Neural cell (in vitro differentiated cells): ENCODE data around the gene SLC38A5.
"Not testable (repeated sequence)": the region's sequence is repeated elsewhere in the genome, so short reads cannot be mapped to it uniquely, and the experiment has no call there.

Experiments
- CTCF ChIP-seq: fragments of 450-650 bp; IDR thresholded peaks from 2 replicates; pipeline ENCODE4 v1.5.1; 2014; ENCODE audit warnings: antibody characterized with exemption, mild to moderate bottlenecking, moderate library complexity; ENCODE audit not compliant: poor library complexity, severe bottlenecking
- EP300 ChIP-seq: fragments of 450-650 bp; conservative IDR thresholded peaks from 2 replicates; pipeline ENCODE4 v1.6.1; 2014; ENCODE audit warnings: antibody characterized with exemption, mild to moderate bottlenecking, moderate library complexity; ENCODE audit not compliant: poor library complexity, severe bottlenecking
- EZH2 ChIP-seq: fragments of 200-600, 300-800 bp; shearing (Covaris generic), sonication (generic); IDR thresholded peaks from 2 replicates; pipeline ENCODE4 v1.6.1; 2014; ENCODE audit warnings: antibody characterized with exemption, low read length, borderline replicate concordance, mild to moderate bottlenecking; ENCODE audit not compliant: insufficient read depth, poor library complexity, severe bottlenecking
- POLR2AphosphoS5 ChIP-seq: IDR thresholded peaks from 2 replicates; pipeline ENCODE4 v1.6.1; 2012
- RAD21 ChIP-seq: fragments of 450-650 bp; conservative IDR thresholded peaks from 2 replicates; pipeline ENCODE4 v1.6.1; 2014; ENCODE audit warnings: antibody characterized with exemption, mild to moderate bottlenecking, moderate library complexity
- REST ChIP-seq: IDR thresholded peaks from 2 replicates; pipeline ENCODE4 v1.6.1; 2012; ENCODE audit warnings: borderline replicate concordance
- SMC3 ChIP-seq: fragments of 450-650 bp; conservative IDR thresholded peaks from 2 replicates; pipeline ENCODE4 v1.6.1; 2014; ENCODE audit warnings: antibody characterized with exemption, mild to moderate bottlenecking, moderate library complexity; ENCODE audit not compliant: poor library complexity
- TAF1 ChIP-seq: IDR thresholded peaks from 2 replicates; pipeline ENCODE4 v1.6.1; 2012; ENCODE audit warnings: low read depth

GRCh38 chrX:48519481-48519880 lies 49.4 kb upstream of the SLC38A5 start:
- TF ChIP-seq CTCF, EZH2, POLR2AphosphoS5, TAF1, EP300, RAD21, REST, SMC3: not testable (repeated sequence)
